HepG2 (cell line): ENCODE data around the gene TM4SF4. TPM values are rescaled to one million over a fixed set of nuclear protein-coding genes. Genes with fewer than 3 reads are reported as not detected.

Experiments used
- ATAC-seq: fragments of 200-7000 bp; cut with Tn5 transposase; 3 replicates; pipeline ENCODE4 v1.9.1; 2020; ENCODE audit warnings: mild to moderate bottlenecking, moderate library complexity
- BruUV-seq: library from RNA; stranded (reverse); fragments of 400-500 nt; replicated peaks from 2 replicates; lab custom pipeline; 2021; lab: Mats Ljungman, UMichigan
- CTCF ChIA-PET: fragments of 300-600 bp; formaldehyde crosslinking; extraction: SDS; loops from one replicate; lab custom pipeline; 2021; ENCODE audit warnings: low total read pairs, inconsistent platforms, low intra/inter-chr PET ratio; lab: Yijun Ruan, JAX
- POLR2A ChIA-PET: fragments of 350-600 bp; sonication (Branson Sonifier 250); formaldehyde crosslinking; loops from one replicate; lab custom pipeline; 2020; ENCODE audit warnings: antibody characterized with exemption, inconsistent platforms; lab: Yijun Ruan, JAX
- DNase-seq: peaks from one replicate; pipeline ENCODE4 v3.0.0-alpha.2; 2015; ENCODE audit warnings: low spot score
- FAIRE-seq: peaks from 3 replicates; lab custom pipeline; 2011; peaks lifted over from hg19 to GRCh38; lab: Jason Lieb, UNC
- H2AFZ ChIP-seq: one replicate; pipeline ENCODE4 v1.6.1; 2011; ENCODE audit warnings: low read length, inconsistent platforms
- H3K27ac ChIP-seq: fragments of 300-600 bp; 3 replicates; pipeline ENCODE4 v1.8.0; 2011; ENCODE audit warnings: mixed run types, mild to moderate bottlenecking, mixed read lengths, low read length, inconsistent platforms; ENCODE audit not compliant: insufficient read depth; ENCODE audit errors: extremely low read length
- H3K27me3 ChIP-seq, 2 experiments: fragments of 200-600 bp in 1 of 2; 2 replicates in 1 of 2; 3 replicates in 1 of 2; pipeline versions ENCODE4 v1.6.0 to v1.8.0; 2011; ENCODE audit warnings: low read length in 2 of 2, mild to moderate bottlenecking in 2 of 2, moderate library complexity in 2 of 2, inconsistent platforms in 1 of 2; ENCODE audit not compliant: insufficient read depth in 2 of 2, control insufficient read depth in 1 of 2
- H3K36me3 ChIP-seq, 2 experiments: fragments of 200-600 bp in 1 of 2; replicated peaks in 1 of 2; 2 replicates in 1 of 2; 3 replicates in 1 of 2; pipeline versions ENCODE4 v1.5.1 to v1.8.0; 2011; ENCODE audit warnings: low read length in 2 of 2, inconsistent platforms in 1 of 2; ENCODE audit not compliant: insufficient read depth in 2 of 2, control insufficient read depth in 1 of 2
- H3K4me1 ChIP-seq: 2 replicates; pipeline ENCODE4 v1.5.1; 2012; ENCODE audit warnings: low read length, inconsistent platforms; ENCODE audit not compliant: insufficient read depth
- H3K4me2 ChIP-seq: 2 replicates; pipeline ENCODE4 v1.6.0; 2011; ENCODE audit warnings: low read depth, low read length, inconsistent platforms
- H3K4me3 ChIP-seq, 3 experiments: fragments of 200-600 bp in 1 of 3; sonication (generic), shearing (Covaris generic) in 1 of 3; replicated peaks in 1 of 3; 2 replicates each; pipeline ENCODE4 v1.5.1; 2011 to 2016; ENCODE audit warnings: low read length in 3 of 3, inconsistent platforms in 2 of 3, low read depth in 2 of 3, mild to moderate bottlenecking in 2 of 3, control low read depth in 1 of 3, mixed read lengths in 1 of 3; ENCODE audit not compliant: insufficient read depth in 1 of 3
- H3K79me2 ChIP-seq: one replicate; pipeline ENCODE4 v1.6.1; 2011; ENCODE audit warnings: low read length, inconsistent platforms; ENCODE audit not compliant: insufficient read depth
- H3K9ac ChIP-seq: 2 replicates; pipeline ENCODE4 v1.6.0; 2011; ENCODE audit warnings: mild to moderate bottlenecking, low read depth, low read length, inconsistent platforms; ENCODE audit not compliant: insufficient read depth
- H3K9me3 ChIP-seq: 2 replicates; pipeline ENCODE4 v1.5.1; 2012; ENCODE audit warnings: mild to moderate bottlenecking, low read length
- H4K20me1 ChIP-seq: 2 replicates; pipeline ENCODE4 v1.6.0; 2011; ENCODE audit warnings: inconsistent platforms, mild to moderate bottlenecking, low read length, moderate library complexity; ENCODE audit not compliant: insufficient read depth
- CEBPB ChIP-seq: IDR thresholded peaks from 2 replicates; pipeline ENCODE4 v1.6.1; 2011; ENCODE audit warnings: low read depth, low read length, improper control_type of control experiment, borderline replicate concordance
- CEBPG ChIP-seq: IDR thresholded peaks from 2 replicates; pipeline ENCODE4 v1.6.1; 2016
- CREM ChIP-seq, 2 experiments: sonication (generic) in 1 of 2; formaldehyde crosslinking in 1 of 2; IDR thresholded peaks; 2 replicates each; pipeline versions ENCODE4 v1.4.0 to v1.6.1; 2016 to 2020; ENCODE audit warnings: antibody characterized with exemption in 1 of 2, mild to moderate bottlenecking in 1 of 2, missing genetic modification reagents in 1 of 2
- ELF3 ChIP-seq: IDR thresholded peaks from 2 replicates; pipeline ENCODE4 v1.6.1; 2016; ENCODE audit warnings: missing genetic modification reagents, missing compliant biosample characterization
- GATAD2A ChIP-seq: IDR thresholded peaks from 2 replicates; pipeline ENCODE4 v1.6.1; 2016
- HIVEP1 ChIP-seq: sonication (generic); formaldehyde crosslinking; IDR thresholded peaks from 2 replicates; pipeline ENCODE4 v1.4.0; 2020; ENCODE audit warnings: mild to moderate bottlenecking, missing genetic modification reagents
- MED1 ChIP-seq: sonication (generic); formaldehyde crosslinking; IDR thresholded peaks from 2 replicates; pipeline ENCODE4 v1.4.0; 2020; ENCODE audit warnings: missing genetic modification reagents
- RNF2 ChIP-seq: fragments of 450-650 bp; conservative IDR thresholded peaks from 2 replicates; pipeline ENCODE4 v1.6.1; 2016; ENCODE audit warnings: low read depth
- SNRNP70 ChIP-seq: fragments of 200-400 bp; formaldehyde crosslinking; IDR thresholded peaks from 2 replicates; pipeline ENCODE4 v1.6.1; 2017; ENCODE audit warnings: mild to moderate bottlenecking, low read depth, low read length, moderate library complexity
- ZMYM2 ChIP-seq: sonication (generic); formaldehyde crosslinking; IDR thresholded peaks from 2 replicates; pipeline ENCODE4 v1.8.0; 2022; ENCODE audit warnings: mild to moderate bottlenecking, missing genetic modification reagents
- ZNF101 ChIP-seq: sonication (generic); formaldehyde crosslinking; IDR thresholded peaks from 2 replicates; pipeline ENCODE4 v1.4.0; 2020; ENCODE audit warnings: mild to moderate bottlenecking, low read depth, missing genetic modification reagents, borderline replicate concordance
- ZNF574 ChIP-seq: sonication (generic); formaldehyde crosslinking; IDR thresholded peaks from 2 replicates; pipeline ENCODE4 v1.4.0; 2020; ENCODE audit warnings: missing genetic modification reagents
- ZNF646 ChIP-seq: sonication (generic); formaldehyde crosslinking; IDR thresholded peaks from 2 replicates; pipeline ENCODE4 v1.9.0; 2021; ENCODE audit warnings: mild to moderate bottlenecking, missing genetic modification reagents
- ZNF770 ChIP-seq: sonication (generic); formaldehyde crosslinking; IDR thresholded peaks from 2 replicates; pipeline ENCODE4 v1.5.0; 2020; ENCODE audit warnings: mild to moderate bottlenecking, missing genetic modification reagents
- ZNF816 ChIP-seq: sonication (generic); formaldehyde crosslinking; IDR thresholded peaks from 2 replicates; pipeline ENCODE4 v1.8.0; 2022; ENCODE audit warnings: missing genetic modification reagents, mild to moderate bottlenecking, borderline replicate concordance
- WGBS: methylation state at CpG from one replicate; pipeline ENCODE4 v1.1.6; 2017; ENCODE audit warnings: low lambda C conversion rate; 5-methylcytosine and 5-hydroxymethylcytosine counted together
- in situ Hi-C: cut with HindIII; loops from 2 replicates; pipeline ENCODE4 v1.10.0; 2017; ENCODE audit warnings: low pct_unique_long_range_greater_than_20kb; ENCODE audit not compliant: extremely low pct_ligation_motif_present
- intact Hi-C: fragments of 100-400 bp; cut with micrococcal nuclease; formaldehyde crosslinking; loops from one replicate; pipeline ENCODE4 v1.10.0; 2022; ENCODE audit not compliant: unreplicated experiment
- polyA plus RNA-seq, 8 experiments: library from polyadenylated mRNA; depleted of rRNA in 3 of 8; stranded (reverse) in 7 of 8; unstranded in 1 of 8; fragments of >200 nt; fragmentation: Illumina TruSeq in 4 of 8; extraction: Trizol in 4 of 8; gene quantifications; 2 replicates each; pipeline versions ENCODE4 v1.2.1 to v1.2.3, GENCODE V29; 2011 to 2016; ENCODE audit warnings: low read depth in 4 of 8, missing spikeins in 1 of 8, mixed read lengths in 1 of 8; ENCODE audit not compliant: insufficient read depth in 1 of 8
- total RNA-seq, 5 experiments: library from RNA; depleted of rRNA; stranded (reverse); fragments of >200 nt; fragmentation: Illumina TruSeq; extraction: Trizol; gene quantifications; 2 replicates each; pipeline ENCODE4 v1.2.3, GENCODE V29; 2016; ENCODE audit warnings: low read depth in 1 of 5

TM4SF4 gene
- total and polyA plus RNA-seq, 2 of the 13 experiments (the other 11 are each of a cell fraction or from before 2014, with no cell fraction given): 0.63 to 0.95 TPM

GRCh38 chr3:149460117-149460516 is 14.4 kb upstream of the TM4SF4 start:
- Histone ChIP-seq H3K27ac (no peak overlapping the region), H3K79me2 (no peaks in the 10 kb centered on the region), H2AFZ (no peak overlapping the region), H3K4me1 (peaks cover 23% of the 10 kb centered on the region), H4K20me1 (no peaks in the 10 kb centered on the region), H3K9ac (no peak overlapping the region), H3K27me3 (no peaks in the 10 kb centered on the region), H3K4me2 (no peak overlapping the region), H3K9me3 (no peaks in the 10 kb centered on the region), H3K36me3 (no peaks in the 10 kb centered on the region), H3K4me3 (no peak overlapping the region)
- ChIA-PET POLR2A (no interaction called here), CTCF (no interaction called here)
- BruUV-seq: no TSS peak
- FAIRE-seq: no peak
- peak; percentile 74 for ATAC-seq
- no peak for DNase-seq
- in situ Hi-C loops (no loop called here), intact Hi-C loops (no loop called here)
- 52% methylated on average over 1 of the region's 1 CpG for WGBS
- no peak for TF ChIP-seq SNRNP70
- no peak for TF ChIP-seq ELF3 (CRISPR knock-in tag)
- TF ChIP-seq ZNF101 (CRISPR knock-in tag): no peak
- peak; percentile 36; the same call in 1 of the 2 replicates for TF ChIP-seq CEBPG (CRISPR knock-in tag)
- TF ChIP-seq MED1 (CRISPR knock-in tag): 0 out of 2 replicates have a peak, but pooled peaks have one; percentile 16
- TF ChIP-seq ZNF574 (CRISPR knock-in tag): no peak
- no peak for TF ChIP-seq ZNF816 (CRISPR knock-in tag)
- TF ChIP-seq CREM (IDR thresholded peaks at IDR 0.05): no peak
- no peak for TF ChIP-seq CREM (CRISPR knock-in tag; IDR thresholded peaks at IDR 0.05)
- TF ChIP-seq ZNF770 (CRISPR knock-in tag): no peak
- TF ChIP-seq RNF2: no peak
- no peak for TF ChIP-seq HIVEP1 (CRISPR knock-in tag)
- TF ChIP-seq ZNF646 (CRISPR knock-in tag): no peak
- TF ChIP-seq ZMYM2 (CRISPR knock-in tag): no peak
- peak; percentile 31; the same call in 1 of the 2 replicates for TF ChIP-seq GATAD2A (CRISPR knock-in tag)
- peak; percentile 54; the same call in 1 of the 2 replicates for TF ChIP-seq CEBPB
